MM.1S (cell line): ENCODE data around the gene FCHO2.
"Not testable (repeated sequence)": the region's sequence is repeated elsewhere in the genome, so short reads cannot be mapped to it uniquely, and the experiment has no call there.

Experiments used
- CTCF ChIP-seq: fragments of 300-600 bp; sonication (generic); IDR thresholded peaks from 2 replicates; pipeline ENCODE4 v1.5.1; 2016; ENCODE audit warnings: antibody characterized with exemption, low read length, mixed read lengths
- EZH2 ChIP-seq: fragments of 300-600 bp; sonication (generic); optimal IDR thresholded peaks from 2 replicates; pipeline ENCODE3; 2017; ENCODE audit warnings: low read depth, mild to moderate bottlenecking, antibody characterized with exemption, low read length, mixed read lengths
- EZH2phosphoT487 ChIP-seq: fragments of 300-600 bp; sonication (generic); IDR thresholded peaks from 2 replicates; pipeline ENCODE4 v1.6.1; 2018; ENCODE audit warnings: antibody characterized with exemption, low read length

GRCh38 chr5:73024946-73025544 is 69.2 kb downstream of the FCHO2 start:
- TF ChIP-seq EZH2, CTCF, EZH2phosphoT487: not testable (repeated sequence)
